ENCODE measurements around the gene SPPL3. TPM values are rescaled to one million over a fixed set of nuclear protein-coding genes. Genes with fewer than 3 reads are reported as not detected.

The SPPL3 gene
- total and polyA plus RNA-seq, 8 donors = 7.0 to 25.7 (median 13.8) TPM

DNA sequence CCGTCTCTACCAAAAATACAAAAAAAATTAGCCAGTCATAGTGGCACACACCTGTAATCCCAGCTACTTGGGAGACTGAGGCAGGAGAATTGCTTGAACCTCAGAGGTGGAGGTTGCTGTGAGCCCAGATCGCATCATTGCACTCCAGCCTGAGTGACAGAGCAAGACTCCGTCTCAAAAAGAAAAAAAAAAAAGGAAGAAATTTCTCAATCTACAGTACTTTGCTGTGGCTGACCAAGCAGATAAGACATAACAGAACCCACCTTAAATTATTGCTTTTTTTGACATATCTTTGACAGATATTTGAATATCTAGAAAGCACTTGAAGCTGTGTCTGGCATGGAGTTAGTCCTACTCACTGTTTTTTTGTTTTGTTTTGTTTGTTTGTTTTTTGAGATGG, 39.3 kb upstream of the SPPL3 start:
- intact Hi-C loops (cut with DNase I) = loop anchor here in 2 of 3 donors (5.0 to 10.0 kb wide), 2 partner anchors 61 to 69 kb away; no protein-coding TSS in a partner anchor
- Histone ChIP-seq H3K4me3 (no peak overlapping the region), H3K9me3 (no peaks in the 10 kb centered on the region), H3K36me3 (no peaks in the 10 kb centered on the region), H3K4me1 (no peaks in the 10 kb centered on the region), H3K27me3 (no peaks in the 10 kb centered on the region), H3K27ac (no peak overlapping the region)
- no peak for DNase-seq
- WGBS, 2 donors = 70 to 89% methylated on average over 3 of the region's 3 CpGs
- TF ChIP-seq CTCF (IDR thresholded peaks at IDR 0.05) = no peak
- ATAC-seq = no peak
- FAIRE-seq = no peak

GRCh38 chr12:120941846-120942405, 37.8 kb upstream of the SPPL3 start:
- intact Hi-C loops (cut with DNase I) = loop anchor here in 2 of 3 donors (5.0 to 10.0 kb wide), 2 partner anchors 63 to 70 kb away; no protein-coding TSS in a partner anchor
- no peak overlapping the region for H3K27ac ChIP-seq
- ATAC-seq = no peak
- FAIRE-seq = no peak
- H3K4me1 ChIP-seq = no peaks in the 10 kb centered on the region
- H3K4me3 ChIP-seq = no peak overlapping the region
- DNase-seq = no peak
- 58 to 77% methylated on average over 3 of the region's 3 CpGs for WGBS, 2 donors
- no peaks in the 10 kb centered on the region for H3K36me3 ChIP-seq
- no peaks in the 10 kb centered on the region for H3K27me3 ChIP-seq
- TF ChIP-seq CTCF (IDR thresholded peaks at IDR 0.05) = no peak
- H3K9me3 ChIP-seq = no peaks in the 10 kb centered on the region

DNA sequence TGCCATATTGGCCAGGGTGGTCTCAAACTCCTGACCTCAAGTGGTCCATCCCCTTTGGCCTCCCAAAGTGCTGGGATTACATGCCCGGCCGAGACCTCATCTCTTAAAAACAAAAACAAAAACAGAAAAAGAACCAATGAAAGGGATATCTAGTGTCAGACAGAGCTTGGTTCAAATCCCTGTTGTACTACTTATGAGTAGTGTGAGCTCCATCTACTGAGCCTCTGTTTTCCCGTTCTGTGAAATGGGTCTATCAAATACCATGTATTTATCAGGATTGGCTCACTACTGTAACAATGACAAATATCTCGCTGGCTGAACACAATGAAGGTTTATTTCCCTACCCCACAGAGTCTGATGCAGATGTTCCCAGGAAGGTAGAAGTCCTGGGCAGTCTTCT, 37.3 kb upstream of the SPPL3 start:
- intact Hi-C loops (cut with DNase I) = loop anchor here in 2 of 3 donors (5.0 to 10.0 kb wide), 2 partner anchors 63 to 71 kb away; no protein-coding TSS in a partner anchor
- no peak for TF ChIP-seq CTCF (IDR thresholded peaks at IDR 0.05)
- H3K27ac ChIP-seq = no peak overlapping the region
- DNase-seq (no peak), ATAC-seq (no peak), FAIRE-seq (no peak)
- no peaks in the 10 kb centered on the region for H3K36me3 ChIP-seq
- no peaks in the 10 kb centered on the region for H3K27me3 ChIP-seq
- H3K9me3 ChIP-seq = no peaks in the 10 kb centered on the region
- WGBS, 2 donors = 93 to 96% methylated on average over 4 of the region's 4 CpGs
- H3K4me3 ChIP-seq = no peak overlapping the region
- no peaks in the 10 kb centered on the region for H3K4me1 ChIP-seq

DNA sequence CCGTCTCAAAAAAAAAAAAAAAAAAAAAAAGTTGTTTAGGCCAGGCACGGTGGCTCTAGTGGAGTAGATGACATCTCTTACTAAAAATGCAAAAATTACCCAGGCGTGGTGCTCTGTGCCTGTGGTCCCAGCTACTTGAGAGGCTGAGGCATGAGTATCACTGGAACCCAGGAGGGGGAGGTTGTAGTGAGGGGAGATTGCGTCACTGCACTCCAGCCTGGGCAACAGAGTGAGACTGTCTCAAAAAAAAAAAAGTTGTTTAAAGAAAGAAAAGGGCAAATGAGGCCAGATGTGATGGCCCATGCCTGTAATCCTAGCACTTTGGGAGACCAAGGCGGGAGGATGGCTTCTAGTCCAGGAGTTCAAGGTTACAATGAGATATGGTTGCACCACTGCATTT, 36.6 kb upstream of the SPPL3 start:
- no peak for FAIRE-seq
- no peak for TF ChIP-seq CTCF (IDR thresholded peaks at IDR 0.05)
- Histone ChIP-seq H3K4me1 (no peaks in the 10 kb centered on the region), H3K9me3 (no peaks in the 10 kb centered on the region), H3K27me3 (no peaks in the 10 kb centered on the region), H3K36me3 (no peaks in the 10 kb centered on the region), H3K4me3 (no peak overlapping the region), H3K27ac (no peak overlapping the region)
- DNase-seq = no peak
- 87 to 95% methylated on average over 5 of the region's 5 CpGs for WGBS, 2 donors
- intact Hi-C loops (cut with DNase I) = loop anchor here in 2 of 3 donors (5.0 to 10.0 kb wide), 2 partner anchors 64 to 72 kb away; no protein-coding TSS in a partner anchor
- ATAC-seq = no peak

- no peak for DNase-seq
- Histone ChIP-seq H3K27me3 (no peaks in the 10 kb centered on the region), H3K4me3 (no peak overlapping the region), H3K36me3 (no peaks in the 10 kb centered on the region), H3K9me3 (no peaks in the 10 kb centered on the region), H3K27ac (no peak overlapping the region), H3K4me1 (no peaks in the 10 kb centered on the region)
- intact Hi-C loops (cut with DNase I) = loop anchor here in 2 of 3 donors (5.0 to 10.0 kb wide), 2 partner anchors 65 to 72 kb away; no protein-coding TSS in a partner anchor
- FAIRE-seq = no peak
- no peak for ATAC-seq
- WGBS, 2 donors = 85 to 87% methylated on average over 5 of the region's 5 CpGs
- no peak for TF ChIP-seq CTCF (IDR thresholded peaks at IDR 0.05)
These were observed 35.8 kb upstream of the SPPL3 start for GRCh38 chr12:120940006-120940405.

Measured in pancreas (tissue), 10 donors.